Measurements from ENCODE around the gene CHID1. TPM values are rescaled to one million over a fixed set of nuclear protein-coding genes. Genes with fewer than 3 reads are reported as not detected.

The CHID1 gene
- total RNA-seq: 100 to 1,000 TPM; 102 to 115 (median 104) TPM

GRCh38 chr11:910589-911030 is at the start of gene CHID1:
Gene CHID1 (minus strand): TSS chr11:910810. CDS start chr11:904816, 5,994 bp downstream.
- peak; percentile 97 for ATAC-seq
- Mint-ChIP-seq H3K4me1 (ENCODE audit: low read depth) (peaks cover 18% of the 10 kb centered on the region), H3K9me3 (no peaks in the 10 kb centered on the region), H3K27me3 (ENCODE audit: low read depth) (no peaks in the 10 kb centered on the region), H3K4me3 (peak within 1 kb of the TSS; percentile 92), H3K36me3 (ENCODE audit: insufficient read depth) (peaks cover 1% of the 10 kb centered on the region)
- DNase-seq: peak; percentile 75

- peaks cover 7% of the 10 kb centered on the region for H3K4me1 Mint-ChIP-seq (ENCODE audit: low read depth)
- H3K36me3 Mint-ChIP-seq (ENCODE audit: insufficient read depth): peaks cover 23% of the 10 kb centered on the region
- no peaks in the 10 kb centered on the region for H3K9me3 Mint-ChIP-seq
- no peak for ATAC-seq
- no peak overlapping the region for H3K4me3 Mint-ChIP-seq
- H3K27me3 Mint-ChIP-seq (ENCODE audit: low read depth): no peaks in the 10 kb centered on the region
- no peak for DNase-seq
Observed at GRCh38 chr11:959608-960007, 49.0 kb upstream of the CHID1 start.

GRCh38 chr11:959027-959426 is 48.4 kb upstream of the CHID1 start:
- DNase-seq (no peak), ATAC-seq (no peak)
- Mint-ChIP-seq H3K27me3 (ENCODE audit: low read depth) (no peaks in the 10 kb centered on the region), H3K9me3 (no peaks in the 10 kb centered on the region), H3K36me3 (ENCODE audit: insufficient read depth) (peaks cover 20% of the 10 kb centered on the region), H3K4me3 (no peak overlapping the region), H3K4me1 (ENCODE audit: low read depth) (peaks cover 13% of the 10 kb centered on the region)

GRCh38 chr11:958101-958500 is 47.5 kb upstream of the CHID1 start:
- no peak for DNase-seq
- peaks cover 18% of the 10 kb centered on the region for H3K4me1 Mint-ChIP-seq (ENCODE audit: low read depth)
- H3K36me3 Mint-ChIP-seq (ENCODE audit: insufficient read depth): peaks cover 16% of the 10 kb centered on the region
- H3K27me3 Mint-ChIP-seq (ENCODE audit: low read depth): no peaks in the 10 kb centered on the region
- no peak for ATAC-seq
- H3K4me3 Mint-ChIP-seq: no peak overlapping the region
- no peaks in the 10 kb centered on the region for H3K9me3 Mint-ChIP-seq

- Mint-ChIP-seq H3K27me3 (ENCODE audit: low read depth) (no peaks in the 10 kb centered on the region), H3K9me3 (no peaks in the 10 kb centered on the region)
Observed at GRCh38 chr11:957212-957920, 46.8 kb upstream of the CHID1 start.

GRCh38 chr11:955154-956063 is 44.8 kb upstream of the CHID1 start:
- DNase-seq: no peak
- H3K4me3 Mint-ChIP-seq: no peak overlapping the region
- H3K4me1 Mint-ChIP-seq (ENCODE audit: low read depth): peaks cover 25% of the 10 kb centered on the region
- ATAC-seq: no peak
- no peaks in the 10 kb centered on the region for H3K9me3 Mint-ChIP-seq
- peaks cover 14% of the 10 kb centered on the region for H3K36me3 Mint-ChIP-seq (ENCODE audit: insufficient read depth)
- no peaks in the 10 kb centered on the region for H3K27me3 Mint-ChIP-seq (ENCODE audit: low read depth)

More at GRCh38 chr11:957212-957920, 46.8 kb upstream of the CHID1 start:
- Mint-ChIP-seq H3K4me1 (ENCODE audit: low read depth) (peaks cover 23% of the 10 kb centered on the region), H3K4me3 (no peak overlapping the region), H3K36me3 (ENCODE audit: insufficient read depth) (peaks cover 16% of the 10 kb centered on the region)
- ATAC-seq: no peak
- DNase-seq: no peak

GRCh38 chr11:954392-955153 is 44.0 kb upstream of the CHID1 start:
- ATAC-seq: no peak
- Mint-ChIP-seq H3K27me3 (ENCODE audit: low read depth) (no peaks in the 10 kb centered on the region), H3K4me1 (ENCODE audit: low read depth) (peaks cover 25% of the 10 kb centered on the region)

GRCh38 chr11:953512-953911 is 42.9 kb upstream of the CHID1 start:
- no peaks in the 10 kb centered on the region for H3K9me3 Mint-ChIP-seq
- DNase-seq: no peak
- ATAC-seq: no peak
- H3K4me3 Mint-ChIP-seq: no peak overlapping the region
- peaks cover 25% of the 10 kb centered on the region for H3K4me1 Mint-ChIP-seq (ENCODE audit: low read depth)
- no peaks in the 10 kb centered on the region for H3K27me3 Mint-ChIP-seq (ENCODE audit: low read depth)
- H3K36me3 Mint-ChIP-seq (ENCODE audit: insufficient read depth): peaks cover 18% of the 10 kb centered on the region

More at GRCh38 chr11:954392-955153, 44.0 kb upstream of the CHID1 start:
- Mint-ChIP-seq H3K36me3 (ENCODE audit: insufficient read depth) (peaks cover 19% of the 10 kb centered on the region), H3K9me3 (no peaks in the 10 kb centered on the region), H3K4me3 (no peak overlapping the region)
- no peak for DNase-seq

GRCh38 chr11:952406-953385 is 42.1 kb upstream of the CHID1 start:
- no peak for ATAC-seq

GRCh38 chr11:951507-951906 is 40.9 kb upstream of the CHID1 start:
- H3K4me3 Mint-ChIP-seq: no peak overlapping the region
- H3K4me1 Mint-ChIP-seq (ENCODE audit: low read depth): peaks cover 25% of the 10 kb centered on the region
- peaks cover 16% of the 10 kb centered on the region for H3K36me3 Mint-ChIP-seq (ENCODE audit: insufficient read depth)
- ATAC-seq (no peak), DNase-seq (no peak)
- H3K27me3 Mint-ChIP-seq (ENCODE audit: low read depth): no peaks in the 10 kb centered on the region
- peaks cover 4% of the 10 kb centered on the region for H3K9me3 Mint-ChIP-seq

More at GRCh38 chr11:952406-953385, 42.1 kb upstream of the CHID1 start:
- DNase-seq: no peak
- no peaks in the 10 kb centered on the region for H3K27me3 Mint-ChIP-seq (ENCODE audit: low read depth)
- peaks cover 17% of the 10 kb centered on the region for H3K36me3 Mint-ChIP-seq (ENCODE audit: insufficient read depth)
- H3K4me1 Mint-ChIP-seq (ENCODE audit: low read depth): peaks cover 25% of the 10 kb centered on the region
- H3K9me3 Mint-ChIP-seq: peaks cover 4% of the 10 kb centered on the region
- H3K4me3 Mint-ChIP-seq: no peak overlapping the region

GRCh38 chr11:947744-948143 is 37.1 kb upstream of the CHID1 start:
- DNase-seq: no peak
- H3K4me1 Mint-ChIP-seq (ENCODE audit: low read depth): peaks cover 13% of the 10 kb centered on the region
- H3K9me3 Mint-ChIP-seq: peaks cover 4% of the 10 kb centered on the region
- ATAC-seq: no peak
- no peaks in the 10 kb centered on the region for H3K27me3 Mint-ChIP-seq (ENCODE audit: low read depth)
- H3K36me3 Mint-ChIP-seq (ENCODE audit: insufficient read depth): peaks cover 32% of the 10 kb centered on the region
- no peak overlapping the region for H3K4me3 Mint-ChIP-seq

GRCh38 chr11:945986-946385 is 35.4 kb upstream of the CHID1 start:
- Mint-ChIP-seq H3K27me3 (ENCODE audit: low read depth) (no peaks in the 10 kb centered on the region), H3K4me3 (no peak overlapping the region), H3K9me3 (peaks cover 4% of the 10 kb centered on the region), H3K36me3 (ENCODE audit: insufficient read depth) (peaks cover 34% of the 10 kb centered on the region), H3K4me1 (ENCODE audit: low read depth) (peaks cover 15% of the 10 kb centered on the region)
- DNase-seq (no peak), ATAC-seq (no peak)

Measured in activated T-cell treated with anti-CD3 and anti-CD28 coated beads, Interleukin-2, amount 50 U/mL, for 4 hours (primary cell).